ENCODE results near the gene POSTN.

Gene POSTN, protein sequence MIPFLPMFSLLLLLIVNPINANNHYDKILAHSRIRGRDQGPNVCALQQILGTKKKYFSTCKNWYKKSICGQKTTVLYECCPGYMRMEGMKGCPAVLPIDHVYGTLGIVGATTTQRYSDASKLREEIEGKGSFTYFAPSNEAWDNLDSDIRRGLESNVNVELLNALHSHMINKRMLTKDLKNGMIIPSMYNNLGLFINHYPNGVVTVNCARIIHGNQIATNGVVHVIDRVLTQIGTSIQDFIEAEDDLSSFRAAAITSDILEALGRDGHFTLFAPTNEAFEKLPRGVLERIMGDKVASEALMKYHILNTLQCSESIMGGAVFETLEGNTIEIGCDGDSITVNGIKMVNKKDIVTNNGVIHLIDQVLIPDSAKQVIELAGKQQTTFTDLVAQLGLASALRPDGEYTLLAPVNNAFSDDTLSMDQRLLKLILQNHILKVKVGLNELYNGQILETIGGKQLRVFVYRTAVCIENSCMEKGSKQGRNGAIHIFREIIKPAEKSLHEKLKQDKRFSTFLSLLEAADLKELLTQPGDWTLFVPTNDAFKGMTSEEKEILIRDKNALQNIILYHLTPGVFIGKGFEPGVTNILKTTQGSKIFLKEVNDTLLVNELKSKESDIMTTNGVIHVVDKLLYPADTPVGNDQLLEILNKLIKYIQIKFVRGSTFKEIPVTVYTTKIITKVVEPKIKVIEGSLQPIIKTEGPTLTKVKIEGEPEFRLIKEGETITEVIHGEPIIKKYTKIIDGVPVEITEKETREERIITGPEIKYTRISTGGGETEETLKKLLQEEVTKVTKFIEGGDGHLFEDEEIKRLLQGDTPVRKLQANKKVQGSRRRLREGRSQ

DNA sequence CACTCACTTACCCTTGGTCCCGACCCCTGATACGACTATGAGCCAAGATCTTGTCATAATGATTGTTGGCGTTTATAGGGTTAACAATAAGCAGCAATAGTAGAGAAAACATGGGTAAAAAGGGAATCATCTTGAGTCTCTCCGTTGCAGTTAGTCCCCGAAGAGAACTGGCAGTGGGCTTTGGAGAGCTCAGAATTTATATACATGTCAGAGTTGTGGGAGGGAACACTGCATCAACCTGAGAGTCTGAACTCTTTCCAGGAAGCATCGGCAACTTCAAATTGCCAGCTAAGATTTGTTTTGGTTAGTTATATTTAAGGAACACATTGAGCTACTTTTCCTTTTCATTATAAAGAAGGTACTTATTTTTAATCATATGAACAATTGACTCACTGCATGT, at the start of gene POSTN:
Gene POSTN (minus strand): TSS at position 172 of the 400 bp plus-strand sequence. CDS start 42 bp downstream, at position 130.
- DNase-seq, result no peak

DNA sequence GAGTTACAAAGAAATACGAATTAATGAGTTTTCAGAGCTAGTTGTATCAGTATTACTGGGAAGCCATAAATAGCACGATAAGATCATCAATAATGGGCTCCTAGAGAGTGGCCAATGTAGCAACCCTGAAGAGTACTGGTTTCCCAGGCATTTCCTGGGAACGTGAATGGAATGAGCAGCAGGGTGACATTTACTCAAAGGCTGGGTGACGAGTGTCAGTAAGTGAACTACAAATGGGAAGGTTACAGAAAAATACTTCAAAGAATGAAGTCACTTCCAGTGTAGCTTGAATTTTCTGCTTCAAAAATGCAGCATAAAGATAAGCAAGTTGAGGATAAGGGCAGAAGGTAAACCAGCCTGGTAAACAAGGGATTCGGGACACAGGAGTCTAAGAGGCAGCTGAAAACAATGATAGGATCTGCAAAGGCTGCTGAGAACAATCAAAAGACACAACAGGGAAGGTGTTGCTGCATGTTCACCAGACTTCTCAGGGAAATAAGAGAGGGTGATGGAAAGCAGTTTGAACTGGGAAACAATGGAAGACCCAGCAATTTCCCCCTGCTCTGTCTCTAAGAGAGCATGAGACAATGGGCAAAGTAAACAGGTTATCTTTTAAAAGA, 48.6 kb upstream of the POSTN start:
- DNase-seq, result no peak

- no peak for DNase-seq
Observed at GRCh38 chr13:37646531-37646930, 48.0 kb upstream of the POSTN start.

- no peak for DNase-seq
Observed at GRCh38 chr13:37645181-37645740, 46.7 kb upstream of the POSTN start.

DNA sequence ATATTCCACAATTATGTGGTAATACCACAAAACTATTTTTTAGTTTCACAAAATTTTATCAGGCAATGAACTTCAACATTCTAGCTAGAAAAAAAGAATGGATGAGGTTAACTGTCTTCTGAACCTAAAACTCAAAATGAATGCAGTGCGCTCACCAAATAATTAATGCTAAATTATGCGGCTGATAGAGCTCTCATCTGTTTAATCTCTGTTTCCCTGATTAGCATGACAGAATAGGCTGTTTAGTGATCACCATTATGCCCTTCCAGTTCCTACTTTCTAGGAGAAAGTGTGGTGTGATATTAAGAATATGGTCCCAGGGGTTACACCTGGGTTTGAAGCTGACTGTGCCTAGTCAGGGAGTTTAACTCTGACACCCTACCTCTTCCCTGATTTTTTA, 42.8 kb upstream of the POSTN start:
- DNase-seq, result no peak

DNA sequence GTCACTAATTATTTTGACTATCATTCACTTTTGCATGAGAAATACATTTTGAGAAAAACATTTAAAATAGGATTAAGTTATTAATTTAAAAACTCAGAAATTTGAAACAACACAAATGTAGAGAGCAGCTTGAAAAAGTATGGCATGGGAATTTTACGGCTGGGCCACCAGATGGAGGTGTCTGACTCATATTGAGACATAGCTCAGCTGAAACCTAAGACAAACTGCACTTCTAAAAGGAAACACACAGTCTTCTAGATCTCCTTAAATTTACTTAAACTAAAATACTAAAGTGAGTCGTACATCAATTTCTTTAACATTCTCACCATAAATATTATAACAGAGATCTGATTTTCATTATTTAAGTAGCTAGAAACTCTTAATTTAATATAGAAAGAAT, 41.9 kb upstream of the POSTN start:
- DNase-seq, result no peak

GRCh38 chr13:37636701-37637100, 38.1 kb upstream of the POSTN start:
- no peak for DNase-seq

GRCh38 chr13:37632294-37632693, 33.7 kb upstream of the POSTN start:
- DNase-seq, result no peak

- DNase-seq, result no peak
Observed at GRCh38 chr13:37627428-37627827, 28.9 kb upstream of the POSTN start.

DNA sequence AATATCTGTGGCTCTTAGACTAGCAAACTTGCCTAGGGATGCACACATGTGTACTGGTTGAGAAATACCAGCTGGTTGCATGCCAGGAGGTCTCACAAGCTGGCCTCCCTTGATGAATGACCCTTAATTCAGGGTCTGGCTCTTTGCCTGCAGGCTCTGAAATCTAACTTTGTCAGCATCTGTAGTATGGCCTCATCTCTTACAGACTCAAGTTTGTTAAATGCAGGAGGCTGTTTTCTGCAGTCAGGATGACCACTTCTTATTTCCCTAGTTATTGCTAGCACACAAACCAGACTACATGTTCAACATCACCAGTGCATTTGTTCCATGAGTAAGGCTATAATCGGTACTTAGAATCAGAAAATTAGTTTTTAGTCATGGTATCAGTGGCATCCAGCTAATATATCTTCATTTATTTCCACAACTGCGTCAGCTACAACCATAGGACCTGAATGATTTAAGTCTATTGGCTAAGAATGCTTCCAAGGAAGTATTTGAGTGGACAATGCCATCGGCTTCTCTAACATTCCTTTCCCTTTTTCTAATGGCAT, 23.3 kb upstream of the POSTN start:
- no peak for DNase-seq

- DNase-seq, result no peak
Observed at GRCh38 chr13:37618554-37618953, 20.0 kb upstream of the POSTN start.

- no peak for DNase-seq
Observed at GRCh38 chr13:37617173-37617572, 18.6 kb upstream of the POSTN start.

DNA sequence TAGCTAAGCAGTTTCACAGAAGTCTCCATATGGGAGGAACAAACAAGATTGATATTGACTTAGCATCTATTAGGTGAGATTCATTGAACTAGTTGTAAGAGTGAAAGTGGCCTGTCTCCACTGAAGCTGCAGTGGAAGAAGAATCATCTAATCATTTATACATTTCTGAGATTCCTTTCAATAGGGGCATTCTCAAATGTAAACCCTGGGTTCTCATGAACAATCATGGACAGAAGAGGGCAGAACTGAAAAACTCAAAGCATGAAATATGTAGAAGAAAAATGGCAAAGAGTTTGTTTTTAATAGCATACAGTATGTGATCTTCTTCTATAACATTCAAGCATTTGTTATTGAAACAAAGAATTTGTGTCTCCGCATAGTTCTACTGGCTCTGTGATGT, 17.6 kb upstream of the POSTN start:
- no peak for DNase-seq

GRCh38 chr13:37615276-37615675, 16.7 kb upstream of the POSTN start:
- DNase-seq, result no peak

DNA sequence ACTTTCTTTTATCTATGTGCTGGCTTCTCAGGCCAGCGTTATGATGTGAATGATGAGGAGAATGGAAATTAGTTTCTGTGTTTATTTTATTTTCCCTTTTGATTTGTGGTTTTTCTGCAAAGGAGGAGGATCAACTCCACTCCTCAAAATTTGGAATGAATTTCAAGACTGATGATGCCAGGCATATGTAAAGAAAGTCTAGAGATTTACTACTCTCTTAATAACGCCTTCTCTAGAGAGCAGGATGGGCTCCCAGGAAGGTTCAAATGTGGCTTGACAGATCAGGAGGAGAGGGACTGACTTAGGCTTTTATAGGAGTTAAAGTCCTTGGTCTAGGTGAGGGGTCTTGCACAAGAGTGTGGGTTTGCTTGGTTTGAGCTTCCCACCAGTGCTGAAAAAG, 15.1 kb upstream of the POSTN start:
- no peak for DNase-seq

DNA sequence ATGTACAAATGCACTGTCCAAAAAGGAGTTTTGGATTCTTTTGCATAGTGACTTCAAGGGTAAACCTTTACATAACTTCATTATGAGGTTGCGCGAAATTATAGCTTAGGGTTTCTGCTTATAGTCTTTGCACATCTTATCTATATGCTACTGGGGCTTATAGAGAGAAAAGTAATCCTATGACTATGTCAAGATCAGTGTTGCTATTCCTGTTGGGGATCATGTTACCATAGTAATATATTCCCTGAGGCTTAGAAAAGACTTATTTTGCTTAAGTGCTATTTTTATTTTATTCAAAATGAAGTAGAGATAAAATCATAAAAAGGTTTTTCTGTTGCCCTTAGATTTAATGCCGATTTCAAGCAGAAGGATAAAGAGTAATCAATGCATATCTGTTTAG, 14.7 kb upstream of the POSTN start:
- no peak for DNase-seq

GRCh38 chr13:37608750-37609339, 10.3 kb upstream of the POSTN start:
- DNase-seq, result no peak

GRCh38 chr13:37602733-37603381, 4.3 kb upstream of the POSTN start:
- no peak for DNase-seq

DNA sequence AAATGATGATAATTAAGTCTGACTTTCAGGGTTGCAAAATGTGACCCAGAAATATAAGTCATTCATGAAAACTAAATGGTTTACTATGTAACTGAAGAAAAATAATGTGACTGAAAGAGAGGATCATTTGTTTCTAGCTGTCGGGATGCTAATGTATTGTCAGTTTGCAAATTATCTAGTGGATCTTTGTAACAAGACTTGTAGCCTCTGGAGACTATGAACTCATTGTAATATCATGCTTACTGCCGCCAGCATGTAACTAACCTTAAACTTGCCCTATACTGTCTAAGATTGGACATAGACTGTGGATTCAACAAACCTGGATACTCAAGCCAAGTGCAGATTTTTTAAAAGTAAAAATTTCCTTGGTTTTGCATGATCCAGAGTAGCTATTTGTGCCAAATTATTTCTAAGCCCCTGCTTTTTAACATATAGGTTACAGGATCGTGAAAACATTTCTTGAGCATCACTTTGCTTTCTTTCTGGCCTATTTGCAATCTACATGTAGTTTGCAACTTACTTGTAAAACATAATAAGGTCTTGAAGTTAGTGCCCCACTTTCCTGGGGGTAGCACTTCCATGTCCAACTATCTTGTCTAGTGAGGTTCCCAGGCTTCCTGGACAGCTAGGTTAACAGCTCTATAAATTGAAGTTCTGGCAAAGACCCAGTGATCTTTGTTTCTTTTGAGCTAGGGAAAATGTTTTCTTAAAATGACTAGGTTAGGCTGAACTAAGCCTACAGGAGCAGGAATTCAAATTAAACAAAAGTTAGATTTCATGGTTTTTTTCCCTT, 3.3 kb upstream of the POSTN start:
- no peak for DNase-seq

GRCh38 chr13:37599519-37599918, 951 bp upstream of the POSTN start:
- DNase-seq, result no peak

DNA sequence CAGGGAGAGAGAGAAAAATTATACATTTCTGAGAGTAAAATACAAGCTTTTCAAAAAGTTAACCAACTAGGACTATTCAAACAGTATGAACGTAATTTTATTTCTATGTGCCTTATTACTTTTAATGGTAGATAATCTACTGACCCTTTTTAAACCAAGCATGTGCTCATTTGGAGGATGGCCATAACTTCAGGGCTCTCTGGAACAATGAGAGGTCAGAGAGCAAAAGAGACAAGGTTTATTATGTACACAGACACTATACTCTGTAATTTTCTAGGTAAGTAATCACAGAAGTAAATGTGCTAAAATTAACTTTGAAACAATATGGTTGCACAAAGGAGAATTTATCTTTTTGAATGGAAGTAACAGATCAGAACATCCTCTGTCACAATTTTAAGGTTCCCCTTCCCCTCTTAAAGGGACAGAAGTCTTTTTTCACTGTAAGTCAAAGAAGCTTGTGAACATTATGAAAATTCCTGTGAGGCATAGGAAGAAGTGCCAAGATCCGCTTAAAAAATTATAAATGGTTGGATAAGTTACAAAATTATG, 1.0 kb downstream of the POSTN start:
- DNase-seq, result no peak
